PC-3 (cell line): ENCODE measurements around the gene WNK1.

Experiments
- EZH2 ChIP-seq: fragments of 300-600 bp; sonication (generic); IDR thresholded peaks from one replicate; pipeline ENCODE4 v1.6.1; 2017; ENCODE audit warnings: antibody characterized with exemption, mild to moderate bottlenecking, low read length; ENCODE audit not compliant: unreplicated experiment
- TF ChIP-seq, protein P1 (sequence below): fragments of 300-600 bp; sonication (generic); conservative IDR thresholded peaks from 2 replicates; pipeline ENCODE4 v1.5.1; 2017; ENCODE audit warnings: antibody characterized with exemption, low read depth, mild to moderate bottlenecking, low read length

DNA sequence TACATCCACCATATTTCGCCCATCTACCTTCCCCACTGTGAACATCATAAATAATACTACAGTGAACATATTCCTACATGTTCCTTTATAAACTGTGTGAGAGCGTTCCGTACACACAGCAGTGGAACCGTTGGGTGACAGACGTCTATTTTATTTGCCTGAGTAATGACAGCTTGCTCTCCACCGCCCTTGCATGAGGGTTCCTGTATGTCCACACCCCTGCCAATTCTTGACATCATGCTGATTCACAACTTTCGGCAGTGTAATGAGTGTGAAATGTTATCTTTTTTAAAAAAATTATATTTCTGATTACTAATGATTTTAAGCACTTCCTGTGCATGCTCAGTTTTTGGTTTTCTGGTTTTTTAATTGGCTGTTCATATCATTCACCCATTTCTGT is 201.4 kb downstream of the WNK1 start:
- TF ChIP-seq, protein P1, sequence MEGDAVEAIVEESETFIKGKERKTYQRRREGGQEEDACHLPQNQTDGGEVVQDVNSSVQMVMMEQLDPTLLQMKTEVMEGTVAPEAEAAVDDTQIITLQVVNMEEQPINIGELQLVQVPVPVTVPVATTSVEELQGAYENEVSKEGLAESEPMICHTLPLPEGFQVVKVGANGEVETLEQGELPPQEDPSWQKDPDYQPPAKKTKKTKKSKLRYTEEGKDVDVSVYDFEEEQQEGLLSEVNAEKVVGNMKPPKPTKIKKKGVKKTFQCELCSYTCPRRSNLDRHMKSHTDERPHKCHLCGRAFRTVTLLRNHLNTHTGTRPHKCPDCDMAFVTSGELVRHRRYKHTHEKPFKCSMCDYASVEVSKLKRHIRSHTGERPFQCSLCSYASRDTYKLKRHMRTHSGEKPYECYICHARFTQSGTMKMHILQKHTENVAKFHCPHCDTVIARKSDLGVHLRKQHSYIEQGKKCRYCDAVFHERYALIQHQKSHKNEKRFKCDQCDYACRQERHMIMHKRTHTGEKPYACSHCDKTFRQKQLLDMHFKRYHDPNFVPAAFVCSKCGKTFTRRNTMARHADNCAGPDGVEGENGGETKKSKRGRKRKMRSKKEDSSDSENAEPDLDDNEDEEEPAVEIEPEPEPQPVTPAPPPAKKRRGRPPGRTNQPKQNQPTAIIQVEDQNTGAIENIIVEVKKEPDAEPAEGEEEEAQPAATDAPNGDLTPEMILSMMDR: no peak
- TF ChIP-seq EZH2: no peak
